ENCODE results near the gene MRPL34. TPM values are rescaled to one million over a fixed set of nuclear protein-coding genes. Genes with fewer than 3 reads are reported as not detected.
A peak's percentile ranks its signal among the peaks of the same experiment; 100 is the strongest.

Gene MRPL34
- total RNA-seq, 1 experiment from 2014 or later: 65.8 TPM

DNA sequence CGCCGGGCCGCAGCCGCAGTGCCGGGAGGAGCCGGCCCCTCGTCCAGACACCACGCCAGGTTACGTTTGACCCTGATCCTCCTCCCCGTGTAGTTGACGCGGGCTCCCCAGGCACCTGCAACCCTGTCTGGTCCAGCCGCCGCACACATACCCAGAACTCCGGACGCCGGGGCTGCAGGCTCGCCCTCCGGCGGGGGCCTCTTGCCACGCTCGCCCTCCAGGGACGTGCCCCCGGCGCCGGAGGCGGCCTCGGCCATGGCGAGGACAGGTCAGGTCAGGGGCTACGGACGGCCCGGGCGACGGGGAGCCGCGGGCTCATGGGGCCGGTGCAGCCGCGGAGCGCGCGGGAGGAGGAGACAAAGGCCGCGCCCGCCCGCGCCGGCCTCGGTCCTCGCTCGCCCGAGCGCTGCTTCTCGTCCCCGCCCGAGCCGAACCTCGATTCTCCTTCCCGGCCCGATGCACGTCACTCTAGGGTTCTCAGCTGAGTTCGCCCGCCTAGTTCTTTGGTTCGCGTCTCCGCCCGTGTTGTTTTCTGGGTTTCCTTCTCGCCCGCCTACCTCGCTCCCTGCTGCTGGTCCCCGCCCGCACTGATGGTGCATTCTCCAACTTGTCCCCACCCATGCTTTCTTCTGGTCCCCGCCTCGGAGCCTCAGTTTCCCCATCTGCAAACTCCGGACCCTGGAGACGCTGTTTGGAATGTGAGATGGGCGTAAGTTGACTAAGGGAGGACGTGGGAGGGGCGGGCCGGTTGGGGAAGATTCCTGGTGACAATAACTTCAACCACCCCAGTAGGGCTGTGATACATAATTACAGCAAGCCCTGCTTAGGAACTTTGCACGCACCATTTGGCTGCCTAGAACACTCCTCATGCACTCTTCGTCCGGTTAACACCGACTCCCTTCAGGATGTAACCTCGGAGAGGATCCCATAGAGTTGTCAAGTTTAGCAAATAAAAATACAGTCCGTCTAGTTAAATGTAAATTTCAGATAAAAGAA lies 29.0 kb downstream of the MRPL34 start, which contains the start of gene ANO8:
Gene ANO8 (minus strand): TSS at position 442 of the 996 bp plus-strand sequence. CDS start 185 bp downstream, at position 257.
- DNase-seq (ENCODE audit: unreplicated experiment): peak; percentile 98
- BruUV-seq (replicated peaks): no TSS peak
- TF ChIP-seq, protein P1, sequence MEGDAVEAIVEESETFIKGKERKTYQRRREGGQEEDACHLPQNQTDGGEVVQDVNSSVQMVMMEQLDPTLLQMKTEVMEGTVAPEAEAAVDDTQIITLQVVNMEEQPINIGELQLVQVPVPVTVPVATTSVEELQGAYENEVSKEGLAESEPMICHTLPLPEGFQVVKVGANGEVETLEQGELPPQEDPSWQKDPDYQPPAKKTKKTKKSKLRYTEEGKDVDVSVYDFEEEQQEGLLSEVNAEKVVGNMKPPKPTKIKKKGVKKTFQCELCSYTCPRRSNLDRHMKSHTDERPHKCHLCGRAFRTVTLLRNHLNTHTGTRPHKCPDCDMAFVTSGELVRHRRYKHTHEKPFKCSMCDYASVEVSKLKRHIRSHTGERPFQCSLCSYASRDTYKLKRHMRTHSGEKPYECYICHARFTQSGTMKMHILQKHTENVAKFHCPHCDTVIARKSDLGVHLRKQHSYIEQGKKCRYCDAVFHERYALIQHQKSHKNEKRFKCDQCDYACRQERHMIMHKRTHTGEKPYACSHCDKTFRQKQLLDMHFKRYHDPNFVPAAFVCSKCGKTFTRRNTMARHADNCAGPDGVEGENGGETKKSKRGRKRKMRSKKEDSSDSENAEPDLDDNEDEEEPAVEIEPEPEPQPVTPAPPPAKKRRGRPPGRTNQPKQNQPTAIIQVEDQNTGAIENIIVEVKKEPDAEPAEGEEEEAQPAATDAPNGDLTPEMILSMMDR (IDR thresholded peaks at IDR 0.05; ENCODE audit: unreplicated experiment): no peak
- Mint-ChIP-seq H3K27ac (ENCODE audit: low read depth, unreplicated experiment) (peak within 1 kb of the TSS; percentile 69), H3K4me3 (ENCODE audit: unreplicated experiment) (peak within 1 kb of the TSS; percentile 79), H3K9me3 (ENCODE audit: unreplicated experiment) (no peaks in the 10 kb centered on the region), H3K36me3 (ENCODE audit: insufficient read depth, unreplicated experiment) (peaks cover 23% of the 10 kb centered on the region), H3K27me3 (ENCODE audit: insufficient read depth, unreplicated experiment) (no peaks in the 10 kb centered on the region), H3K4me1 (ENCODE audit: insufficient read depth, unreplicated experiment) (peaks cover 15% of the 10 kb centered on the region)
- POLR2A ChIA-PET: interaction anchor here (0.7 to 10.1 kb wide), 12 partner anchors 8 to 526 kb away, joined by 3 to 152 read pairs (median 6); partner anchors contain the start of genes ABHD8, DDA1, MRPL34 and MVB12A
- intact Hi-C loops (cut with micrococcal nuclease): loop anchor here (1.0 kb wide), 2 partner anchors 17 to 29 kb away; partner anchors contain the start of gene MRPL34
- CTCF ChIA-PET: interaction anchor here (0.6 to 1.4 kb wide), 6 partner anchors 10 to 43 kb away, joined by 3 to 5 read pairs (median 4); partner anchors contain the start of gene MRPL34

DNA sequence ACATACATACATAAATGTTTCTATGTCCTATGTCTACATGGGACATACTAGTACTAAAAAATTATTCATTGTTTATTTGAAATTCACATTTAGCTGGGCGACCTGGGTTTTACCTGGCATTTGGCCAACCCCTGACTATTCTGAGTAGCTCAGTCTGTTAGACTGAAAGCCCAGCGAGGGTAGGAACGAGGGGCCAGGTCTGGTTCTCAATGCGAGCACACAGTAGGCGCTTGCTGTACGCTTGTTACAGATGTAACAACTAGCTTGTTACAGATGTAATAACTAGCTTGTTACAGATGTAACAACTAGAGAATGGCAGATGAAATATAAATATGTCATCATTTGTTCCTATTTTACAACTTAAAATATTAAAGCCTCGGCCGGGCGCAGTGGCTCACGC lies 29.9 kb downstream of the MRPL34 start:
- TF ChIP-seq, protein P1 (IDR thresholded peaks at IDR 0.05; ENCODE audit: unreplicated experiment): no peak
- peak overlapping the region; percentile 79 for H3K4me3 Mint-ChIP-seq (ENCODE audit: unreplicated experiment)
- H3K4me1 Mint-ChIP-seq (ENCODE audit: insufficient read depth, unreplicated experiment): peaks cover 15% of the 10 kb centered on the region

DNA sequence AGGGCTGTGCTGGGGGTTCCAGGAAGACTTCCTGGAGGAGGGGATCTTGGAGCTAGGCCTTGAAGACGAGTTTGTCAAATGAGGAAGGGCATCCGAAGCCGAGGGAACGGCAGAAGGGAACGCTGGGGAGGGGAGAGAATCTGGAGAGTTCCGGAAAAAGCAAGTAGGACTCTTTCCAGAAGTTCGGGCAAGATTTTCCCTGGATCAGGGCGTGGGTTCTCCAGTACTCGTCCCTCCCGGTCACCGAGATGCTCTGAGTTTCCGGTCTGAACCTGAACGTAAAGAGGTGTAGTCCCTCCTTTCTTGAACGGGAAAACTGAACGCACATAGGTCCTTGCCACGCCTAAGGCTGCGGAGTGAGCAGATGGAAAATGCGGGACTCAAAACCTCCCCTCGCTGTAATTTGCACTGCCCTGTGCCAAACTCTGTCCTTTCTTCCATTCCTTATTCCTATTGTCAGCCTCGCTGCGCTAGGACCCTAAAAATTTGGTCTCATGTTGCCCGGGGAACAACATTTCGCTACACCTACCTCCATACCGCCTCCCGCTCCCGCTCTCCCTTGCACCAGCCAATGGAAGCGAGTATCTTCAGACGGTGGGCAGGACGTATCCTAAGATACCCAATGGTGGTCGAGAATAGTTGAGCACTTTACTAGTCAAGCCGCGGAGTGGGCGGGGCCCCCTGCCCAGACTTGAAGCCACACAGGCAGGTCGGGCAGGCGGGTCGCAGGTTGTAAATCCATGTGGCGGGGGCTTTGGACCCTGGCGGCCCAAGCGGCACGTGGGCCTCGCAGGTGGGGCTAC lies 31.4 kb downstream of the MRPL34 start, which contains the start of gene GTPBP3:
Gene GTPBP3 (plus strand): TSS at position 682 of the 803 bp plus-strand sequence. CDS start 59 bp downstream, at position 741.
- intact Hi-C loops (cut with micrococcal nuclease): no loop called here
- Mint-ChIP-seq H3K4me3 (ENCODE audit: unreplicated experiment) (peak within 1 kb of the TSS; percentile 98), H3K9me3 (ENCODE audit: unreplicated experiment) (no peaks in the 10 kb centered on the region), H3K4me1 (ENCODE audit: insufficient read depth, unreplicated experiment) (peaks cover 15% of the 10 kb centered on the region), H3K27ac (ENCODE audit: low read depth, unreplicated experiment) (peak within 1 kb of the TSS; percentile 93), H3K27me3 (ENCODE audit: insufficient read depth, unreplicated experiment) (no peaks in the 10 kb centered on the region), H3K36me3 (ENCODE audit: insufficient read depth, unreplicated experiment) (peaks cover 15% of the 10 kb centered on the region)
- ChIA-PET POLR2A (interaction anchor here (0.6 to 10.1 kb wide), 12 partner anchors 11 to 595 kb away, joined by 3 to 152 read pairs (median 4); partner anchors contain the start of genes ABHD8, BABAM1, CCDC124 and DDA1), CTCF (interaction anchor here (0.5 to 1.3 kb wide), 4 partner anchors 32 to 576 kb away, joined by 3 to 4 read pairs (median 3); partner anchors contain the start of gene MRPL34)
- BruUV-seq (replicated peaks): TSS peak; percentile 60
- TF ChIP-seq, protein P1 (IDR thresholded peaks at IDR 0.05; ENCODE audit: unreplicated experiment): no peak
- peak; percentile 99 for DNase-seq (ENCODE audit: unreplicated experiment)

More for the DNA sequence above, 29.9 kb downstream of the MRPL34 start:
- H3K9me3 Mint-ChIP-seq (ENCODE audit: unreplicated experiment): no peaks in the 10 kb centered on the region
- POLR2A ChIA-PET: interaction anchor here (0.7 to 10.1 kb wide), 9 partner anchors 9 to 592 kb away, joined by 3 to 152 read pairs (median 5); partner anchors contain the start of genes ABHD8, DDA1, MRPL34 and MVB12A
- DNase-seq (ENCODE audit: unreplicated experiment): no peak
- intact Hi-C loops (cut with micrococcal nuclease): no loop called here
- BruUV-seq (replicated peaks): no TSS peak
- H3K27me3 Mint-ChIP-seq (ENCODE audit: insufficient read depth, unreplicated experiment): no peaks in the 10 kb centered on the region
- no peak overlapping the region for H3K27ac Mint-ChIP-seq (ENCODE audit: low read depth, unreplicated experiment)
- peaks cover 15% of the 10 kb centered on the region for H3K36me3 Mint-ChIP-seq (ENCODE audit: insufficient read depth, unreplicated experiment)
- CTCF ChIA-PET: interaction anchor here (0.6 to 1.4 kb wide), 8 partner anchors 11 to 74 kb away, joined by 3 to 5 read pairs (median 4); partner anchors contain the start of gene MRPL34
